ENCODE measurements around the gene PACC1. TPM values are rescaled to one million over a fixed set of nuclear protein-coding genes. Genes with fewer than 3 reads are reported as not detected.

The PACC1 gene
- total RNA-seq, 1 donor from 2014 or later, result 9.7 TPM

- intact Hi-C loops (cut with DNase I), result no loop called here
- Histone ChIP-seq H3K27me3 (no peaks in the 10 kb centered on the region), H3K36me3 (no peaks in the 10 kb centered on the region), H3K4me1 (no peaks in the 10 kb centered on the region), H3K27ac (no peak overlapping the region), H3K9me3 (no peaks in the 10 kb centered on the region), H3K4me3 (no peak overlapping the region)
- no peak for DNase-seq
- ATAC-seq, result no peak
- TF ChIP-seq CTCF (IDR thresholded peaks at IDR 0.05), result no peak
Measured at GRCh38 chr1:212453156-212453857, 38.6 kb upstream of the PACC1 start.

GRCh38 chr1:212452323-212453155 is 37.9 kb upstream of the PACC1 start:
- no peaks in the 10 kb centered on the region for H3K27me3 ChIP-seq
- no peak overlapping the region for H3K27ac ChIP-seq
- H3K9me3 ChIP-seq, result no peaks in the 10 kb centered on the region
- intact Hi-C loops (cut with DNase I), result no loop called here
- no peaks in the 10 kb centered on the region for H3K36me3 ChIP-seq
- H3K4me1 ChIP-seq, result no peaks in the 10 kb centered on the region
- ATAC-seq (no peak), DNase-seq (no peak)
- no peak overlapping the region for H3K4me3 ChIP-seq
- no peak for TF ChIP-seq CTCF (IDR thresholded peaks at IDR 0.05)

GRCh38 chr1:212451416-212452322 is 37.0 kb upstream of the PACC1 start:
- no peaks in the 10 kb centered on the region for H3K9me3 ChIP-seq
- TF ChIP-seq CTCF (IDR thresholded peaks at IDR 0.05), result no peak
- H3K27ac ChIP-seq, result no peak overlapping the region
- H3K36me3 ChIP-seq, result no peaks in the 10 kb centered on the region
- H3K27me3 ChIP-seq, result no peaks in the 10 kb centered on the region
- no peaks in the 10 kb centered on the region for H3K4me1 ChIP-seq
- intact Hi-C loops (cut with DNase I), result no loop called here
- DNase-seq (no peak), ATAC-seq (no peak)
- H3K4me3 ChIP-seq, result no peak overlapping the region

GRCh38 chr1:212450331-212450881 is 35.7 kb upstream of the PACC1 start:
- no peaks in the 10 kb centered on the region for H3K4me1 ChIP-seq
- TF ChIP-seq CTCF (IDR thresholded peaks at IDR 0.05), result no peak
- no peak overlapping the region for H3K4me3 ChIP-seq
- no peak for DNase-seq
- no peak for ATAC-seq
- H3K36me3 ChIP-seq, result peaks cover 7% of the 10 kb centered on the region
- intact Hi-C loops (cut with DNase I), result no loop called here
- no peaks in the 10 kb centered on the region for H3K27me3 ChIP-seq
- no peaks in the 10 kb centered on the region for H3K9me3 ChIP-seq
- no peak overlapping the region for H3K27ac ChIP-seq

GRCh38 chr1:212447478-212447877 is 32.8 kb upstream of the PACC1 start:
- H3K4me3 ChIP-seq, result no peak overlapping the region
- peaks cover 7% of the 10 kb centered on the region for H3K36me3 ChIP-seq
- no peak for ATAC-seq
- no peaks in the 10 kb centered on the region for H3K27me3 ChIP-seq
- TF ChIP-seq CTCF (IDR thresholded peaks at IDR 0.05), result no peak
- no peak for DNase-seq
- H3K9me3 ChIP-seq, result no peaks in the 10 kb centered on the region
- H3K4me1 ChIP-seq, result no peaks in the 10 kb centered on the region
- intact Hi-C loops (cut with DNase I), result no loop called here
- H3K27ac ChIP-seq, result no peak overlapping the region

Data from upper lobe of right lung (tissue), 1 donor.